Fibroblast of pulmonary artery (primary cell): ENCODE data around the gene RASL10B.

Experiments used
- DNase-seq: peaks from one replicate; pipeline ENCODE4 v3.0.0-alpha.2; 2010; ENCODE audit warnings: low read depth
- H3K4me3 ChIP-seq: replicated peaks from 2 replicates; pipeline ENCODE4 v1.5.1; 2011; ENCODE audit warnings: low read depth, mild to moderate bottlenecking, control low read depth, low read length, moderate library complexity
- CTCF ChIP-seq: IDR thresholded peaks from 2 replicates; pipeline ENCODE4 v1.5.1; 2011; ENCODE audit warnings: mild to moderate bottlenecking, control low read depth, low read length, inconsistent platforms; ENCODE audit errors: missing control alignments

RASL10B gene

GRCh38 chr17:35708149-35708548, 23.3 kb upstream of the RASL10B start:
- no peak for TF ChIP-seq CTCF
- peak; percentile 7 for DNase-seq

DNA sequence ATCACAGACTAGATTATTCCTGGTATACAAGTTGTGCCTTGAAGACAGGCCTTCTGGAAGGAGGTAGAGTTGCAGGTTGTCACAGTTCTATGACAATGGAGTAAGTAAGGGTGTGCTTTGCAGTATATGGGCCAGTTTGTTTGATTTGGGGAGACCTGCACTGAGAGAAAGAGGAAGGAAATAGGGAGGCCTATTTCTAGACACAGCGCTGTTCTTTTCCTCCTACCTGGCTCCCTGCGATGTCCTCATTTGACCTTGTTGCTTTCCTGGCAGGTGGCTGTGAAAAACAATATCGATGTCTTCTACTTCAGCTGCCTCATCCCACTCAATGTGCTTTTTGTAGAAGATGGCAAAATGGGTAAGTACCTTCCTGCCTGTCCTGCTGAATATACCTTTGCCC, 22.5 kb upstream of the RASL10B start:
- TF ChIP-seq CTCF, result no peak
- no peak overlapping the region for H3K4me3 ChIP-seq
- no peak for DNase-seq

More at GRCh38 chr17:35708149-35708548, 23.3 kb upstream of the RASL10B start:
- no peak overlapping the region for H3K4me3 ChIP-seq

- peak; percentile 51 for DNase-seq
- no peak overlapping the region for H3K4me3 ChIP-seq
- no peak for TF ChIP-seq CTCF
Measured at GRCh38 chr17:35709874-35710273, 21.6 kb upstream of the RASL10B start.

DNA sequence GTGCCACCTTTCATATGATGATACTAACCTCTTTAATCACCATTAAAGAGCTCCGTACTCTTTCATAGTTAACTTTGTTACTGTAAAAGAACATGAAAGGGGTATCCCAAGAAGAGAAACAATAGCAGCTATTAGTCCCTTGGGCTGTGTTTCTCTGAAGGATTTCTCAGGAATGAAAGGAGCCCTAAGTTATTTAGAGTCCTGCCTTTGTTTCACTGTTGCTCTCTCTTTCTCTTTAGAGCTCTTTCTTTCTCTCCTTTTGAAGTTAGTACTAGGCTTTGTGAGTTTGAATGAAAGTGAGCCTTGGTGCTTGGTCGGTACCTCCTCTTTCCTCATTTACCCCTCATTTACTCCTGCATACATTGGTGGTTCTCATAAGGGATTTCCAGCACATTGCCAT, 20.5 kb upstream of the RASL10B start:
- H3K4me3 ChIP-seq, result no peak overlapping the region
- DNase-seq, result no peak
- TF ChIP-seq CTCF, result no peak

GRCh38 chr17:35713069-35713728, 18.2 kb upstream of the RASL10B start:
- DNase-seq, result peak; percentile 91
- TF ChIP-seq CTCF, result no peak
- no peak overlapping the region for H3K4me3 ChIP-seq

DNA sequence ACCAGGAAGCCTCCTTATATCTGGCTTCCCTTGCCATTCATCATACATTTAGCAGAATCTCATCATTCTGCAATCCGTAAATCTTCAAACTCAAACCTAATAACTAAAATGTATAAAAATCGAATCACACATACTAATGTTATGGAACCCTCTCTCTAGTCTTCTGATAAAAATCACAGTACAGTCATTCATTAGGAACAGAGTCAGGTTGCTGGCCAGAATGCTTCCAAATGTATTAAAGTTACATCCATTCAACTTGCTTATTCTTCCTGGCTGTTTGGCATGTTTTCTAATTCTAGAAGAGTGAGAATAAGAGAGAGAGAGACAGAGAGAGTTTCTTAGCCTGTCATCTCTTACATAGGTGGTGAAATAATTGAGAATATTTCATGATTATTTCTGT, 16.5 kb upstream of the RASL10B start:
- no peak overlapping the region for H3K4me3 ChIP-seq
- no peak for TF ChIP-seq CTCF
- no peak for DNase-seq

- TF ChIP-seq CTCF, result no peak
- H3K4me3 ChIP-seq, result no peak overlapping the region
- no peak for DNase-seq
Measured at GRCh38 chr17:35715416-35715815, 16.0 kb upstream of the RASL10B start.
